HCT116 (cell line): ENCODE results near the gene ABCC1.

ENCODE experiments used
- CTCF ChIP-seq, 3 experiments: fragments of 200-600 bp in 1 of 3; sonication (generic) in 1 of 3; IDR thresholded peaks in 2 of 3; conservative IDR thresholded peaks in 1 of 3; 2 replicates each; pipeline ENCODE4 v1.5.1; 2012 to 2017; ENCODE audit warnings: low read depth in 2 of 3, low read length in 2 of 3, antibody characterized with exemption in 1 of 3, borderline replicate concordance in 1 of 3, control low read depth in 1 of 3, mild to moderate bottlenecking in 1 of 3, mixed read lengths in 1 of 3, mixed run types in 1 of 3, moderate library complexity in 1 of 3; ENCODE audit not compliant: insufficient read depth in 1 of 3
- EGR1 ChIP-seq: IDR thresholded peaks from 2 replicates; pipeline ENCODE4 v1.6.1; 2012; ENCODE audit warnings: low read depth
- EZH2 ChIP-seq: fragments of 200-600 bp; sonication (generic); IDR thresholded peaks from 2 replicates; pipeline ENCODE4 v1.6.1; 2017; ENCODE audit warnings: antibody characterized with exemption, mixed run types
- EZH2phosphoT487 ChIP-seq: fragments of 200-600 bp; IDR thresholded peaks from 2 replicates; pipeline ENCODE4 v1.6.1; 2018; ENCODE audit warnings: antibody characterized with exemption, borderline replicate concordance
- POLR2A ChIP-seq: IDR thresholded peaks from 2 replicates; pipeline ENCODE4 v1.7.0; 2011; ENCODE audit warnings: borderline replicate concordance; ENCODE audit not compliant: insufficient read depth, insufficient read length; ENCODE audit errors: extremely low read depth
- POLR2AphosphoS5 ChIP-seq: IDR thresholded peaks from 2 replicates; pipeline ENCODE4 v1.6.1; 2011; ENCODE audit warnings: mild to moderate bottlenecking, low read depth, low read length, moderate library complexity
- REST ChIP-seq: IDR thresholded peaks from 2 replicates; pipeline ENCODE4 v1.6.1; 2012; ENCODE audit warnings: low read depth
- SRF ChIP-seq: IDR thresholded peaks from 2 replicates; pipeline ENCODE4 v1.6.1; 2012; ENCODE audit warnings: low read depth
- TCF7L2 ChIP-seq: IDR thresholded peaks from 2 replicates; pipeline ENCODE4 v1.7.0; 2011; ENCODE audit warnings: borderline replicate concordance, inconsistent platforms; ENCODE audit not compliant: insufficient read depth, insufficient read length; ENCODE audit errors: extremely low read depth
- ZBTB33 ChIP-seq: IDR thresholded peaks from 2 replicates; pipeline ENCODE4 v1.6.1; 2011; ENCODE audit warnings: mild to moderate bottlenecking, low read length, moderate library complexity; ENCODE audit not compliant: insufficient replicate concordance; ENCODE audit errors: extremely low read depth
- ZNF274 ChIP-seq: fragments of 200-500 bp; sonication (Bioruptor generic); IDR thresholded peaks from 2 replicates; pipeline ENCODE4 v1.6.1; 2014; ENCODE audit warnings: mild to moderate bottlenecking, low read depth, low read length, inconsistent platforms

GRCh38 chr16:15971440-15971815 is 22.0 kb downstream of the ABCC1 start:
- TF ChIP-seq TCF7L2 (no peak), SRF (no peak), POLR2A (no peak), EZH2phosphoT487 (no peak), CTCF (IDR thresholded peaks at IDR 0.05 in 2 of 3, conservative IDR thresholded peaks at IDR 0.05 in 1 of 3; ENCODE audit: borderline replicate concordance in 1 of 3, insufficient read depth in 1 of 3, low read depth in 2 of 3, low read length in 2 of 3) (no peak), ZBTB33 (no peak), REST (no peak), EZH2 (no peak), POLR2AphosphoS5 (no peak), ZNF274 (no peak), EGR1 (no peak)
